Activated CD8-positive, alpha-beta memory T cell treated with anti-CD3 and anti-CD28 coated beads for 36 hours (primary cell): ENCODE measurements around the gene MECR. TPM values are rescaled to one million over a fixed set of nuclear protein-coding genes. Genes with fewer than 3 reads are reported as not detected.

Source experiments
- CTCF ChIA-PET: fragments of 350-600 bp; sonication (Branson Sonifier 250); formaldehyde crosslinking; loops from one replicate; lab custom pipeline; 2021; ENCODE audit warnings: antibody characterized with exemption; lab: Charles Lee
- POLR2A ChIA-PET: fragments of 350-600 bp; sonication (Branson Sonifier 250); formaldehyde crosslinking; loops from one replicate; lab custom pipeline; 2021; ENCODE audit warnings: antibody characterized with exemption; lab: Charles Lee
- total RNA-seq, 2 experiments: library from RNA; stranded (reverse); gene quantifications; one replicate each; pipeline ENCODE4 v1.2.3, GENCODE V29; 2021

Gene MECR
- total RNA-seq, 2 experiments from 2014 or later = 46.4 to 46.7 TPM

- ChIA-PET POLR2A (no interaction called here), CTCF (no interaction called here)
Measured at GRCh38 chr1:29217633-29218032, 13.1 kb downstream of the MECR start.

GRCh38 chr1:29213055-29213454 lies 17.7 kb downstream of the MECR start:
- CTCF ChIA-PET = no interaction called here
- POLR2A ChIA-PET = no interaction called here

- ChIA-PET POLR2A (no interaction called here), CTCF (no interaction called here)
Measured at GRCh38 chr1:29211086-29212030, 19.4 kb downstream of the MECR start.

- ChIA-PET CTCF (interaction anchor here (0.7 kb wide), 1 partner anchor 329 kb away, joined by 3 read pairs; no protein-coding TSS in a partner anchor), POLR2A (no interaction called here)
Measured at GRCh38 chr1:29210278-29211085, 20.3 kb downstream of the MECR start.

GRCh38 chr1:29209173-29209572 lies 21.6 kb downstream of the MECR start:
- ChIA-PET POLR2A (no interaction called here), CTCF (interaction anchor here (0.6 kb wide), 1 partner anchor 36 kb away, joined by 3 read pairs; no protein-coding TSS in a partner anchor)

GRCh38 chr1:29208442-29208841 lies 22.3 kb downstream of the MECR start:
- ChIA-PET CTCF (interaction anchor here (1.5 kb wide), 1 partner anchor 15 kb away, joined by 4 read pairs; no protein-coding TSS in a partner anchor), POLR2A (no interaction called here)

- CTCF ChIA-PET = interaction anchor here (0.7 to 2.5 kb wide), 14 partner anchors 12 to 432 kb away, joined by 3 to 20 read pairs (median 4); partner anchors contain the start of gene SRSF4
- POLR2A ChIA-PET = interaction anchor here (1.2 kb wide), 1 partner anchor 21 kb away, joined by 8 read pairs; the partner anchor contains the start of gene SRSF4
Measured at GRCh38 chr1:29202584-29203340, 28.0 kb downstream of the MECR start.

- CTCF ChIA-PET = interaction anchor here (0.9 to 2.5 kb wide), 9 partner anchors 13 to 324 kb away, joined by 3 to 20 read pairs (median 5); partner anchors contain the start of gene SRSF4
- POLR2A ChIA-PET = interaction anchor here (1.2 kb wide), 1 partner anchor 20 kb away, joined by 8 read pairs; the partner anchor contains the start of gene SRSF4
Measured at GRCh38 chr1:29202053-29202452, 28.7 kb downstream of the MECR start.

- ChIA-PET CTCF (interaction anchor here (1.1 to 2.5 kb wide), 5 partner anchors 13 to 324 kb away, joined by 3 to 20 read pairs (median 6); partner anchors contain the start of gene SRSF4), POLR2A (interaction anchor here (1.8 kb wide), 1 partner anchor 20 kb away, joined by 5 read pairs; the partner anchor contains the start of gene SRSF4)
Measured at GRCh38 chr1:29201595-29202051, 29.1 kb downstream of the MECR start.

GRCh38 chr1:29200906-29201594 lies 29.7 kb downstream of the MECR start:
- POLR2A ChIA-PET = interaction anchor here (1.8 kb wide), 1 partner anchor 20 kb away, joined by 5 read pairs; the partner anchor contains the start of gene SRSF4
- CTCF ChIA-PET = interaction anchor here (1.8 to 2.7 kb wide), 2 partner anchors 319 to 323 kb away, joined by 10 to 13 read pairs; no protein-coding TSS in a partner anchor

GRCh38 chr1:29197993-29198392 lies 32.7 kb downstream of the MECR start:
- ChIA-PET CTCF (interaction anchor here (0.6 to 1.0 kb wide), 2 partner anchors 313 to 316 kb away, joined by 3 read pairs; no protein-coding TSS in a partner anchor), POLR2A (interaction anchor here (0.6 to 1.5 kb wide), 2 partner anchors 16 to 273 kb away, joined by 3 to 5 read pairs; partner anchors contain the start of gene SRSF4)

GRCh38 chr1:29197590-29197924 lies 33.2 kb downstream of the MECR start:
- CTCF ChIA-PET = interaction anchor here (0.5 to 1.0 kb wide), 3 partner anchors 313 to 415 kb away, joined by 3 read pairs; no protein-coding TSS in a partner anchor
- POLR2A ChIA-PET = interaction anchor here (0.6 to 1.5 kb wide), 2 partner anchors 16 to 273 kb away, joined by 3 to 5 read pairs; partner anchors contain the start of gene SRSF4

- ChIA-PET CTCF (interaction anchor here (0.5 to 1.3 kb wide), 4 partner anchors 312 to 414 kb away, joined by 3 read pairs; no protein-coding TSS in a partner anchor), POLR2A (no interaction called here)
Measured at GRCh38 chr1:29196863-29197589, 33.7 kb downstream of the MECR start.

- ChIA-PET CTCF (interaction anchor here (1.3 kb wide), 1 partner anchor 314 kb away, joined by 3 read pairs; no protein-coding TSS in a partner anchor), POLR2A (no interaction called here)
Measured at GRCh38 chr1:29195881-29196291, 34.8 kb downstream of the MECR start.

- POLR2A ChIA-PET = no interaction called here
Measured at GRCh38 chr1:29193879-29194455, 36.8 kb downstream of the MECR start.

GRCh38 chr1:29190718-29191117 lies 40.0 kb downstream of the MECR start:
- ChIA-PET CTCF (no interaction called here), POLR2A (no interaction called here)

More at GRCh38 chr1:29193879-29194455, 36.8 kb downstream of the MECR start:
- CTCF ChIA-PET = interaction anchor here (0.9 to 1.3 kb wide), 2 partner anchors 12 to 14 kb away, joined by 3 to 4 read pairs; no protein-coding TSS in a partner anchor
